Endodermal cell (in vitro differentiated cells): ENCODE data around the gene DPYSL3. TPM values are rescaled to one million over a fixed set of nuclear protein-coding genes. Genes with fewer than 3 reads are reported as not detected.

ENCODE experiments used
- DNase-seq: peaks from one replicate; pipeline ENCODE4 v3.0.0-alpha.2; 2017
- H3K27ac ChIP-seq: 2 replicates; pipeline ENCODE4 v1.5.1; 2013; ENCODE audit warnings: mild to moderate bottlenecking, low read depth, low read length, moderate library complexity
- H3K27me3 ChIP-seq: 2 replicates; pipeline ENCODE4 v1.6.1; 2013; ENCODE audit warnings: mild to moderate bottlenecking, low read length, moderate library complexity; ENCODE audit not compliant: insufficient read depth, control insufficient read depth, poor library complexity, severe bottlenecking
- H3K36me3 ChIP-seq: 2 replicates; pipeline ENCODE4 v1.7.0; 2013; ENCODE audit warnings: mild to moderate bottlenecking, low read length, moderate library complexity; ENCODE audit not compliant: control insufficient read depth, insufficient read depth
- H3K4me1 ChIP-seq: one replicate; pipeline ENCODE4 v1.7.0; 2013; ENCODE audit warnings: low read length; ENCODE audit not compliant: control insufficient read depth, insufficient read depth
- H3K4me3 ChIP-seq: 2 replicates; pipeline ENCODE4 v1.5.1; 2013; ENCODE audit warnings: mild to moderate bottlenecking, low read length, moderate library complexity
- H3K9ac ChIP-seq: 2 replicates; pipeline ENCODE4 v1.6.1; 2013; ENCODE audit warnings: mild to moderate bottlenecking, low read length, moderate library complexity; ENCODE audit not compliant: poor library complexity, severe bottlenecking; ENCODE audit errors: extremely low read depth
- H3K9me3 ChIP-seq: 2 replicates; pipeline ENCODE4 v1.6.1; 2013; ENCODE audit warnings: mild to moderate bottlenecking, low read length, moderate library complexity; ENCODE audit not compliant: control insufficient read depth
- H3K27ac Mint-ChIP-seq: 2 replicates; pipeline ENCODE4 v1.8.0; 2020; ENCODE audit warnings: mixed read lengths
- H3K27me3 Mint-ChIP-seq: 2 replicates; pipeline ENCODE4 v1.8.0; 2021; ENCODE audit warnings: mild to moderate bottlenecking, mixed read lengths; ENCODE audit not compliant: insufficient read depth
- H3K36me3 Mint-ChIP-seq: 2 replicates; pipeline ENCODE4 v1.8.0; 2020; ENCODE audit warnings: low read depth, mixed read lengths
- H3K4me1 Mint-ChIP-seq: 2 replicates; pipeline ENCODE4 v1.8.0; 2020; ENCODE audit warnings: mixed read lengths
- H3K4me3 Mint-ChIP-seq: 2 replicates; pipeline ENCODE4 v1.8.0; 2020; ENCODE audit warnings: mild to moderate bottlenecking, moderate library complexity, mixed read lengths
- H3K9me3 Mint-ChIP-seq: 2 replicates; pipeline ENCODE4 v1.8.0; 2020; ENCODE audit warnings: mild to moderate bottlenecking, mixed read lengths
- WGBS, 2 experiments: methylation state at CpG; one replicate each; pipeline versions ENCODE4 v1.1.5 to v1.1.7; 2013; ENCODE audit warnings: missing lambda C conversion rate in 2 of 2, mixed read lengths in 1 of 2; ENCODE audit not compliant: insufficient coverage in 1 of 2, insufficient read length in 1 of 2; 5-methylcytosine and 5-hydroxymethylcytosine counted together
- total RNA-seq, 2 donors: library from RNA; stranded (reverse); fragmentation: NEBNext Ultra II Directional in 1 of 2; extraction: Animal tissue kit (Norgen Biotek cat#: 25700) in 1 of 2; gene quantifications; 2 replicates in 1 of 2; 3 replicates in 1 of 2; pipeline ENCODE4 v1.2.1, GENCODE V29; 2021
- TF ChIP-seq, protein P1 (sequence below): fragments of 200-600 bp; sonication (generic); conservative IDR thresholded peaks from 2 replicates; pipeline ENCODE4 v1.5.0; 2021; ENCODE audit warnings: antibody characterized with exemption, mild to moderate bottlenecking

The DPYSL3 gene
- total RNA-seq, 2 donors from 2014 or later, result 76.3 to 98.6 TPM

- Histone ChIP-seq H3K9ac (no peak overlapping the region), H3K36me3 (peaks cover 36% of the 10 kb centered on the region), H3K27me3 (no peaks in the 10 kb centered on the region), H3K9me3 (peaks cover 8% of the 10 kb centered on the region), H3K4me1 (peaks cover 19% of the 10 kb centered on the region), H3K27ac (no peak overlapping the region), H3K4me3 (no peak overlapping the region)
- no peak overlapping the region for H3K4me3 Mint-ChIP-seq
- DNase-seq, result no peak
- WGBS, 2 experiments, result 89% methylated on average over 1 of the region's 1 CpG; no CpG with 5 or more reads in 1 of the 2 experiments
- H3K27ac Mint-ChIP-seq, result no peak overlapping the region
- H3K36me3 Mint-ChIP-seq, result peaks cover 73% of the 10 kb centered on the region
- H3K27me3 Mint-ChIP-seq, result no peaks in the 10 kb centered on the region
- TF ChIP-seq, protein P1, sequence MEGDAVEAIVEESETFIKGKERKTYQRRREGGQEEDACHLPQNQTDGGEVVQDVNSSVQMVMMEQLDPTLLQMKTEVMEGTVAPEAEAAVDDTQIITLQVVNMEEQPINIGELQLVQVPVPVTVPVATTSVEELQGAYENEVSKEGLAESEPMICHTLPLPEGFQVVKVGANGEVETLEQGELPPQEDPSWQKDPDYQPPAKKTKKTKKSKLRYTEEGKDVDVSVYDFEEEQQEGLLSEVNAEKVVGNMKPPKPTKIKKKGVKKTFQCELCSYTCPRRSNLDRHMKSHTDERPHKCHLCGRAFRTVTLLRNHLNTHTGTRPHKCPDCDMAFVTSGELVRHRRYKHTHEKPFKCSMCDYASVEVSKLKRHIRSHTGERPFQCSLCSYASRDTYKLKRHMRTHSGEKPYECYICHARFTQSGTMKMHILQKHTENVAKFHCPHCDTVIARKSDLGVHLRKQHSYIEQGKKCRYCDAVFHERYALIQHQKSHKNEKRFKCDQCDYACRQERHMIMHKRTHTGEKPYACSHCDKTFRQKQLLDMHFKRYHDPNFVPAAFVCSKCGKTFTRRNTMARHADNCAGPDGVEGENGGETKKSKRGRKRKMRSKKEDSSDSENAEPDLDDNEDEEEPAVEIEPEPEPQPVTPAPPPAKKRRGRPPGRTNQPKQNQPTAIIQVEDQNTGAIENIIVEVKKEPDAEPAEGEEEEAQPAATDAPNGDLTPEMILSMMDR, result no peak
- peaks cover 28% of the 10 kb centered on the region for H3K4me1 Mint-ChIP-seq
- no peaks in the 10 kb centered on the region for H3K9me3 Mint-ChIP-seq
These were observed 105.2 kb downstream of the DPYSL3 start for GRCh38 chr5:147404706-147405105.

DNA sequence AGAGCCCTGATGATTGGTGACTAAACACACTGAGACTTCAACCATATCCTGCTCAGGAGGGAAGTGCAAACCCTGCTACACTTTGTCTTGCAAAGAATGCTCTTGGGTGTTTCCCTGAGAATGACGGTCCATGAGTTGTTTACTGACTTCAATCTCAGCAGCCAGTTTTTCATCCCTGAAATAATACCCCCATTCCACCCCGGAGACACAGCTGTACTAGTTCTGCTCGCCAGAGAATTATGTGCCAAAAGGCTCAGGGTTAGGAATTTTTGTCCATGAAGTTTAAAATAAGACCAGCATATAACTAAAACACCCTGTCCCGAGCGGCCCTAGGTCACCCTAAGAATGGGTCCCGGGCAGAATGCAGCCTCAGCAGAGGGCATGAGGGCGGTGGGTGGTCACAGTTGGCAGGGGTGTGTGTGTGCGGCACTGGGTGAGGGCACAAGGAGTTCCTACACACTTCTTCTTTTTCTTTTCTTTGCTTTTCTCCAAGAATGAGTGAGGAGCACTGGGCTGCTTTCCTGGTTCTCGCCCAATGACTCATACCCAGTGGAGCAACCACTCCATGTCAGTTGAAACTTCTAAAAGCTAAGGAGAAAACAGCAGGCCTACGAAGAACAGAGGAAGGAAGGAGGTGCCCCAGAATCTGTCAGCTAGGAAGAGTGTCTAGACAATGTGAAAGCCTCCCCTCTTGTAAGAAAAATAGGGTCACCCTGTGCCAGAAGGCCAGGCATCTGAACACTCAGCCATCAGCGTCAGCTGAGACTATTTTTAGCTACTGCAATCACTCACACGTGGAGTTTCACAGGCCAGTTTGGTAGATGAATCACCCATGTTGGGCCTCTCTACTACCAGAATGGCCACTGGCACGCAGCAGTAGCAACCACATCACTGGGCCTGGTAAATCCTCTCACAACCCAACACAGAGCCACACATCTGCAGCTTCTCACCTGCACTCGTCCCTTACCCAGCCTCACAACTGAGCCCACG is 105.9 kb downstream of the DPYSL3 start:
- H3K4me3 Mint-ChIP-seq, result no peak overlapping the region
- no peak overlapping the region for H3K27ac Mint-ChIP-seq
- Histone ChIP-seq H3K36me3 (peaks cover 29% of the 10 kb centered on the region), H3K4me1 (peaks cover 19% of the 10 kb centered on the region), H3K4me3 (no peak overlapping the region), H3K9ac (no peak overlapping the region), H3K27me3 (no peaks in the 10 kb centered on the region), H3K27ac (no peak overlapping the region), H3K9me3 (peaks cover under 1% of the 10 kb centered on the region)
- TF ChIP-seq, protein P1, result no peak
- H3K4me1 Mint-ChIP-seq, result peaks cover 26% of the 10 kb centered on the region
- H3K9me3 Mint-ChIP-seq, result no peaks in the 10 kb centered on the region
- peaks cover 67% of the 10 kb centered on the region for H3K36me3 Mint-ChIP-seq
- WGBS, 2 experiments, result 95% methylated on average over 9 to 15 of the region's 15 CpGs
- DNase-seq, result no peak
- H3K27me3 Mint-ChIP-seq, result no peaks in the 10 kb centered on the region

- DNase-seq, result no peak
- Mint-ChIP-seq H3K4me3 (no peak overlapping the region), H3K4me1 (peaks cover 2% of the 10 kb centered on the region), H3K27me3 (no peaks in the 10 kb centered on the region), H3K36me3 (peaks cover 72% of the 10 kb centered on the region), H3K9me3 (no peaks in the 10 kb centered on the region), H3K27ac (no peak overlapping the region)
- no peak overlapping the region for H3K9ac ChIP-seq
- H3K4me1 ChIP-seq, result peaks cover 4% of the 10 kb centered on the region
- H3K4me3 ChIP-seq, result no peak overlapping the region
- H3K27ac ChIP-seq, result no peak overlapping the region
- H3K36me3 ChIP-seq, result peaks cover 45% of the 10 kb centered on the region
- H3K27me3 ChIP-seq, result no peaks in the 10 kb centered on the region
- TF ChIP-seq, protein P1, result no peak
- no peaks in the 10 kb centered on the region for H3K9me3 ChIP-seq
These were observed 109.0 kb downstream of the DPYSL3 start for GRCh38 chr5:147400881-147401280.
